Right lung (tissue), 5 donors: Measurements from ENCODE around the gene C19orf67. TPM values are rescaled to one million over a fixed set of nuclear protein-coding genes. Genes with fewer than 3 reads are reported as not detected.
A peak's percentile ranks its signal among the peaks of the same experiment; 100 is the strongest.

Experiments
- DNase-seq, 2 donors: peaks; one replicate each; pipeline ENCODE4 v3.0.0-alpha.2; 2013
- polyA plus RNA-seq, 5 donors: library from polyadenylated mRNA; unstranded; fragments of 120-200 nt; gene quantifications; one replicate each; pipeline versions ENCODE4 v1.2.1 to v1.2.3, GENCODE V29; 2013; ENCODE audit warnings: inconsistent platforms in 1 of 5, low replicate concordance in 1 of 5; ENCODE audit not compliant: insufficient read length in 5 of 5, insufficient read depth in 1 of 5

Gene C19orf67
- polyA plus RNA-seq, 5 donors: 0.10 to 0.19 (median 0.13) TPM; not detected in 1

GRCh38 chr19:14110650-14111049 is 25.1 kb upstream of the C19orf67 start:
- no peak for DNase-seq

GRCh38 chr19:14107581-14108461 is 22.2 kb upstream of the C19orf67 start:
- no peak for DNase-seq

GRCh38 chr19:14106840-14107239 is 21.3 kb upstream of the C19orf67 start:
- no peak for DNase-seq

- DNase-seq: no peak
Observed at GRCh38 chr19:14105680-14106079, 20.1 kb upstream of the C19orf67 start.

- no peak for DNase-seq
Observed at GRCh38 chr19:14103310-14103709, 17.7 kb upstream of the C19orf67 start.

- DNase-seq: no peak
Observed at GRCh38 chr19:14102756-14103155, 17.2 kb upstream of the C19orf67 start.

GRCh38 chr19:14102102-14102696 is 16.6 kb upstream of the C19orf67 start:
- no peak for DNase-seq

GRCh38 chr19:14101003-14101545 is 15.5 kb upstream of the C19orf67 start:
- no peak for DNase-seq

GRCh38 chr19:14097532-14098151 is 12.1 kb upstream of the C19orf67 start:
- DNase-seq: no peak

GRCh38 chr19:14096272-14096992 is 10.8 kb upstream of the C19orf67 start:
- no peak for DNase-seq

- DNase-seq: no peak
Observed at GRCh38 chr19:14094854-14095253, 9.3 kb upstream of the C19orf67 start.

- DNase-seq: no peak
Observed at GRCh38 chr19:14093117-14093823, 7.7 kb upstream of the C19orf67 start.

- DNase-seq: no peak
Observed at GRCh38 chr19:14091813-14092462, 6.4 kb upstream of the C19orf67 start.

- peak; percentile 70 to 79 for DNase-seq
Observed at GRCh38 chr19:14091081-14091812, 5.7 kb upstream of the C19orf67 start.

GRCh38 chr19:14090509-14091080 is 5.0 kb upstream of the C19orf67 start, which contains the start of gene SAMD1:
TSS of gene SAMD1 (minus strand) at chr19:14090751.
- DNase-seq: peak; percentile 89 to 94

GRCh38 chr19:14089662-14090508 is 4.3 kb upstream of the C19orf67 start:
- no peak for DNase-seq

GRCh38 chr19:14089412-14089661 is 3.8 kb upstream of the C19orf67 start:
- no peak for DNase-seq

GRCh38 chr19:14088634-14089411 is 3.2 kb upstream of the C19orf67 start:
- no peak for DNase-seq
